Transverse colon (tissue), 4 donors: ENCODE measurements around the gene NHLRC4. TPM values are rescaled to one million over a fixed set of nuclear protein-coding genes. Genes with fewer than 3 reads are reported as not detected.

ENCODE experiments used
- DNase-seq: peaks from one replicate; pipeline ENCODE4 v3.0.0-alpha.2; 2019
- H3K27ac ChIP-seq, 4 donors: fragments of 200-600 bp; sonication (generic); 2 replicates each; pipeline ENCODE4 v1.5.1; 2016 to 2018; ENCODE audit warnings: inconsistent platforms in 4 of 4
- H3K27me3 ChIP-seq: fragments of 200-600 bp; sonication (generic); 2 replicates; pipeline ENCODE4 v1.5.1; 2017; ENCODE audit warnings: inconsistent platforms
- H3K36me3 ChIP-seq, 4 donors: fragments of 200-600 bp; sonication (generic); 2 replicates each; pipeline ENCODE4 v1.5.1; 2017 to 2019; ENCODE audit warnings: inconsistent platforms in 4 of 4
- H3K4me1 ChIP-seq, 4 donors: fragments of 200-600 bp; sonication (generic); 2 replicates each; pipeline ENCODE4 v1.5.1; 2017 to 2020; ENCODE audit warnings: inconsistent platforms in 4 of 4
- H3K4me3 ChIP-seq, 4 donors: fragments of 200-600 bp; sonication (generic); 1 replicate in 1 of 4; 2 replicates in 3 of 4; pipeline versions ENCODE4 v1.5.1 to v1.6.1; 2017 to 2019; ENCODE audit warnings: inconsistent platforms in 4 of 4
- H3K9me3 ChIP-seq, 2 donors: fragments of 200-600 bp; sonication (generic); 2 replicates each; pipeline ENCODE4 v1.5.1; 2017 to 2019; ENCODE audit warnings: inconsistent platforms in 2 of 2
- EP300 ChIP-seq: sonication (generic); formaldehyde crosslinking; IDR thresholded peaks from one replicate; pipeline ENCODE4 v1.6.1; 2017; ENCODE audit warnings: antibody characterized with exemption, low read depth
- POLR2A ChIP-seq: fragments of 450-650 bp; IDR thresholded peaks from one replicate; pipeline ENCODE4 v1.6.1; 2016; ENCODE audit warnings: antibody characterized with exemption, mild to moderate bottlenecking, moderate library complexity
- POLR2AphosphoS5 ChIP-seq, 3 donors: sonication (generic); formaldehyde crosslinking; IDR thresholded peaks; one replicate each; pipeline ENCODE4 v1.6.1; 2016; ENCODE audit warnings: antibody characterized with exemption in 3 of 3
- WGBS, 2 donors: methylation state at CpG; one replicate each; pipeline ENCODE4 v1.1.5; 2018; ENCODE audit warnings: low coverage in 1 of 2; 5-methylcytosine and 5-hydroxymethylcytosine counted together
- in situ Hi-C, 4 donors: fragments of 200-750 bp; cut with MboI; loops; one replicate each; pipeline versions ENCODE4 v1.15.0 to v1.15.1; 2017; ENCODE audit warnings: low sequenced_read_pairs in 3 of 4, low pct_ligation_motif_present in 1 of 4, low pct_unique_long_range_greater_than_20kb in 1 of 4
- intact Hi-C: fragments of 100-400 bp; cut with DNase I; formaldehyde crosslinking; loops from one replicate; pipeline ENCODE4 v1.15.1; 2023; ENCODE audit warnings: low total_unique reads
- total RNA-seq, 4 donors: library from RNA; depleted of rRNA; stranded (reverse); fragments of >200 nt; gene quantifications; one replicate each; pipeline ENCODE4 v1.1.0, GENCODE V29; 2016
- TF ChIP-seq, protein P1 (sequence below), 5 experiments: fragments of 200-600 bp in 3 of 5; fragments of 450-650 bp in 2 of 5; sonication (generic) in 3 of 5; IDR thresholded peaks; 1 replicate in 2 of 5; 2 replicates in 3 of 5; pipeline ENCODE4 v1.5.1; 2016 to 2017; ENCODE audit warnings: antibody characterized with exemption in 5 of 5, inconsistent platforms in 3 of 5, mild to moderate bottlenecking in 2 of 5, moderate library complexity in 1 of 5

NHLRC4 gene
- total RNA-seq, 4 donors from 2014 or later = 0.55 to 0.75 (median 0.64) TPM; not detected in 1

DNA sequence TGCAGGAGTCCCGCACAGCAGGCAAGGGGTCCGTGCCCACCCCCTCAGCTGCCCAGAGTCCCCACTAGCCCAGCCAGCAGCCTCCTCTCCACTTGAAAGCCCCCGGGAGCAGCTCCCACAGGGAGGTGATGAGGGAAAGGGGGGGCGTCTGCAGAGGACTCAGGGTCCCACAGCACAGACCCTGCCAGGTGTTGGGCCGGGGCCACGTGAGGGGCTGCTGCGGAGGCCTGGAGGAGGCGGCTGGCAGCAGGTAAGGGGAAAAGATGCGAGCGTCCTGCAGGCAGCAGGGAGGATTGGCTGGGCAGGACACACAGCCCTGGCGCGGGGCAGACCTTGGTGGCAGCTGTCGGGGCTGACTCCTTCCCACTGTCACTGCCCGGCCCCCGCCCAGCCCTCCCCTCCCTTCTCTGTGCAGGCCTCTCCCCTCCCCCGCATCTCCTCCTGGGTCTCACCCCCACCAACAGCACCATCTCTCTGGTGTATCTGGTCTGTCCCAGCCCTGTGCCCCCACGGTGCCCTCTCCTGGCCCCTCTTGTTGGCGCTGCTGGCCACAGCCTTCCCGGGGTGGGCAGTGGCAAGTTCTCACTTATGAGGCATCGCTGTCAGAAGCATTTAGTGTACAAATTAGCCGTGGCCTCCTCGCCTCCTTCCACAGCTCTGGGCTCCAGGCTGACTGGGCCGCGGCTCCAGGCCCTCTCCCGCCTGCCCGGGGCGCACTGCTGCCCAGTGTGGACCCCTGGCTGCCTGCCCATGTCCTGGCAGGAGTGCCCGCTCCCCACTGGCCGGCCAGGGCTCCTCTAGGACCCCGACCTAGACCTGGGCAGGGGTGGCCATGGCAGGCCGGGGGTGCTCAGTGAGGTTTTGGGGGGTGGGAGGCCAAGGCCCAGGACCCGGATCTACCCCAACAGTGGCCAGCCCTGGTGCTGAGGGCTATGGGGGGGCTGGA, 11.0 kb upstream of the NHLRC4 start:
- in situ Hi-C loops = no loop called here
- H3K9me3 ChIP-seq = no peaks in the 10 kb centered on the region

DNA sequence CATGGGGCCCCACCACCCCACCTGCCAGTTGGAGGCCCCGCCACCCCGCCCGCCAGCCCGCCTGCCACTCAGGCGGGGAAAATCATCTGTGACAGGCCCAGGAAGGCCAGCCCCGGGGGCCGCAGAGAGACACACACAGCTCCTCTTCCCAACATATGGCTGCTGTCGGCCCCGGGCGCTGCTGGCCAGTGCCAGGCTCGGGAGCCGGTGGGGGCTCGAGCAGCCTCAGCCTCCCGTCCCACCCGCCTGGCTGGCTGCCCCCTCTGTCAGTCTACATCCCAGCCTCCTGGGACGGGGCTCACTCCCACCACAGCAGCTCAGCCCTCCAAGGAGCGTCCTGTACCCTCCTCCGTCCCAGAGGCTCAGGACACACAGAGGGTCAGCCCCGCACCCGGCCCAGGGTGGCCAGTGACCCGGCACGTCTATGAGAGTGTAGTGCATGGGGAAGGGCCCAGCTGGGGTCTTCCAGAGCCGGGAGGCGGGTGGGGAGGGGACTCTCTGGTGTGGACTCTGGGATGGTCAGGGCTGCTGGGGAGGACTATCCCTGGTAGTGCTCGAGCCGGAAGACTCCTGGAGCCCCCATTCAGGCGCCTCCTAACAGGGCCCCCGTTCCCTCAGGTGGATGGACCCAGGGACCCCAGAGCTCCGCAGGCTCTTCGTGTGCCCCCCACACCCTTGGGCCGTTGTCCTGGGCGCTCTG, 10.2 kb upstream of the NHLRC4 start:
- Histone ChIP-seq H3K4me1 (peaks cover 0 to 15% (median 9%) of the 10 kb centered on the region in 4 donors), H3K4me3 (no peak overlapping the region), H3K36me3 (peaks cover 0 to 11% (median 5%) of the 10 kb centered on the region in 4 donors), H3K9me3 (no peaks in the 10 kb centered on the region), H3K27ac (no peak overlapping the region), H3K27me3 (peaks cover 55% of the 10 kb centered on the region)
- no peak for DNase-seq
- WGBS, 2 donors = 70% methylated on average over 19 of the region's 32 CpGs; no CpG with 5 or more reads in 1 of the 2 donors
- in situ Hi-C loops (no loop called here), intact Hi-C loops (no loop called here)
- TF ChIP-seq, protein P1, sequence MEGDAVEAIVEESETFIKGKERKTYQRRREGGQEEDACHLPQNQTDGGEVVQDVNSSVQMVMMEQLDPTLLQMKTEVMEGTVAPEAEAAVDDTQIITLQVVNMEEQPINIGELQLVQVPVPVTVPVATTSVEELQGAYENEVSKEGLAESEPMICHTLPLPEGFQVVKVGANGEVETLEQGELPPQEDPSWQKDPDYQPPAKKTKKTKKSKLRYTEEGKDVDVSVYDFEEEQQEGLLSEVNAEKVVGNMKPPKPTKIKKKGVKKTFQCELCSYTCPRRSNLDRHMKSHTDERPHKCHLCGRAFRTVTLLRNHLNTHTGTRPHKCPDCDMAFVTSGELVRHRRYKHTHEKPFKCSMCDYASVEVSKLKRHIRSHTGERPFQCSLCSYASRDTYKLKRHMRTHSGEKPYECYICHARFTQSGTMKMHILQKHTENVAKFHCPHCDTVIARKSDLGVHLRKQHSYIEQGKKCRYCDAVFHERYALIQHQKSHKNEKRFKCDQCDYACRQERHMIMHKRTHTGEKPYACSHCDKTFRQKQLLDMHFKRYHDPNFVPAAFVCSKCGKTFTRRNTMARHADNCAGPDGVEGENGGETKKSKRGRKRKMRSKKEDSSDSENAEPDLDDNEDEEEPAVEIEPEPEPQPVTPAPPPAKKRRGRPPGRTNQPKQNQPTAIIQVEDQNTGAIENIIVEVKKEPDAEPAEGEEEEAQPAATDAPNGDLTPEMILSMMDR (IDR thresholded peaks at IDR 0.05) = no peak
- TF ChIP-seq EP300 = no peak

More for the DNA sequence above, 11.0 kb upstream of the NHLRC4 start:
- TF ChIP-seq POLR2A (no peak), EP300 (no peak), POLR2AphosphoS5 (IDR thresholded peaks at IDR 0.05) (no peak)
- TF ChIP-seq, protein P1 (IDR thresholded peaks at IDR 0.05) = no peak
- Histone ChIP-seq H3K27ac (no peak overlapping the region), H3K4me1 (peaks cover 0 to 15% (median 9%) of the 10 kb centered on the region in 4 donors), H3K36me3 (peaks cover 0 to 15% (median 5%) of the 10 kb centered on the region in 4 donors), H3K4me3 (no peak overlapping the region), H3K27me3 (peaks cover 47% of the 10 kb centered on the region)
- intact Hi-C loops = no loop called here
- no peak for DNase-seq
- 61% methylated on average over 27 of the region's 32 CpGs; no CpG with 5 or more reads in 1 of the 2 donors for WGBS, 2 donors

DNA sequence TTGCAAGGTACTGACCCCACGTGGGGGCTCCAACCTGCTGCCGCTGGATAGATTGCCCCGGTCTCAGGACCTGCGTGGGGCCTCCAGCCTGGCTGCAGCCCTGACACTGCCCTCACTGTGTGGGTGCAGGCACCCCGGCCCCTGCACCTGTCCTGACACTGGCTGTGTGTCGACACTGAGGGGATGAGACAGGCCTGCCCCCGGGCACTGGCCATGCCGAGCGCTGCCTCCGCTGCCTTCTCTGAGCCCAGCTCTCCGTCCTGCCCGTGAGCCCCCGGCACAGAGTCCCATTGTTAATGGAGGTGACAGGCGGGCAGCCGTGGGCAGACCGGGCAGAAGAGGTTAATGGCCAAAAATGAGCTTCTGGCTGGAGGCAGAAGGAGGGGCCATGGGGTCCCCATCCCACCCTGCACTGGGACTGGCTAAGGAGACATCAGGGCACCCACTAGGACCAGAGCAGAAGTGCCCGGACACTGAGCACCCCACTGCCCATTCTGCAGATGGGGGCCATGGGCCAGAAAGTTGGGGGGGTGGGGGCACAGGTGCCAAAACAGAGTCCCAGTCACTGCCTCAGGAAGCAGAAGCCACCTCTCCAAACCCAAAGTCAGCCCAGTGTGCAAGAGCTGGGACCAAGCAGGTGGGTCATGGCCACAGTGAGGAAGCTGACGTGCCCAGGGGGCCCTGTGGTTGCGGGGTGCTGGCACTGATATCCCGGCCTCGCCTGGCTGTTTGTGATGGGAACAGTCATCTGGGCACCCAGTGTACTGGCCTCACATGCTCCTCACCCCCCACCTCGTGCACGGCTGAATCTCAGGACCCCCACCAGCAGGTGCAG, 9.1 kb upstream of the NHLRC4 start:
- intact Hi-C loops = no loop called here
- Histone ChIP-seq H3K4me3 (no peak overlapping the region), H3K4me1 (peaks cover 0 to 15% (median 9%) of the 10 kb centered on the region in 4 donors), H3K9me3 (no peaks in the 10 kb centered on the region), H3K27me3 (peaks cover 66% of the 10 kb centered on the region), H3K27ac (no peak overlapping the region), H3K36me3 (peaks cover 0 to under 1% (median under 1%) of the 10 kb centered on the region in 4 donors)
- no peak for DNase-seq
- 78% methylated on average over 18 of the region's 23 CpGs; no CpG with 5 or more reads in 1 of the 2 donors for WGBS, 2 donors
- in situ Hi-C loops = no loop called here
- TF ChIP-seq POLR2AphosphoS5 (IDR thresholded peaks at IDR 0.05) (no peak), POLR2A (no peak), EP300 (no peak)
- TF ChIP-seq, protein P1 (IDR thresholded peaks at IDR 0.05) = no peak
